ENCODE data around the gene RFNG. TPM values are rescaled to one million over a fixed set of nuclear protein-coding genes. Genes with fewer than 3 reads are reported as not detected.
A peak's percentile ranks its signal among the peaks of the same experiment; 100 is the strongest.

The RFNG gene
- total and polyA plus RNA-seq, 8 donors, result 29.3 to 52.7 (median 45.5) TPM

DNA sequence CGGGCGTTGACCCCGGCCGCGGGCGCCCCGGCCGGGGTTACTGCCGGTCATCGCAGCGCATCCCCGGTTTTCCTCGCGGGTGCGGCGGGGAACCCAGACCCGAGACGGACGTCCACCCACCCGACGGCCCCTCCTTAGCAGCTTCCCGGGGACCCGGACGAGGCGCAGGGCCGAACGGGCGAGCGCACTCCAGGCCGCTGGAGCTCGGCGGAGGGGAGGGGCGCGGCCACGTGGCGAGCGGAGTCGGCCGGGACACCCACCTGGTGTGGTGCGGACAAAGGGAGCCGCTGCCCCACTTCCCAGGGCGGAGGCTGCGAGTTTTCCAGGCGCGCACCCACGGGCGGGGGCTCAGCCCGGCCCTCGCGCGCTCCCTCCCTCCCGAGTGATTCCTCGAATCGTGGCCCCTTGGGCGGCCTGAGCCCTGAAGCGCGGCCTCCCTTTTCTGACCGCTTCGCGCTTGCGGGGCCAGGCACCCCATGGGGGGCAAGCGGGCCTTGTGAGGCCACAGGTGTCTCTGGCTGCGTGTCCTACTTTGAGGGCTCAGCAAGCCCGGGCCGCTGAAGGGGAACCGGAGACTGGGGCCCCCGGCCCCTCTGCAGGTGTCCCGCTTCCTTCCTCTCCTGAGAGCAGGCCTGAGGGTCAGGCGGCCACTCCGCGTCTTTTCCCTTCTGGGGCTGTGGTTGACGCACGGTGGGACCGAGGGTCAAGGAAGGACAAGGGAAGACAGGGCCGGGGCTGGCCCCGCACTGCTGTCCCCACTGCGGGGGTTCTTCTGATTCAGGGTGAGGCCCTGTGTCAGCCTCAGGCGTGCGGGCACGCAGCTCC is 47.5 kb upstream of the RFNG start:
- Histone ChIP-seq H3K4me3 (peak overlapping the region; percentile 80 to 90), H3K27me3 (no peaks in the 10 kb centered on the region), H3K36me3 (peaks cover 0 to 21% of the 10 kb centered on the region in 2 donors), H3K9me3 (no peaks in the 10 kb centered on the region), H3K27ac (peak overlapping the region; percentile 91 to 92), H3K4me1 (peaks cover 24 to 68% of the 10 kb centered on the region in 2 donors)
- ATAC-seq (peak; percentile 3), DNase-seq (no peak)
- TF ChIP-seq, protein P1, sequence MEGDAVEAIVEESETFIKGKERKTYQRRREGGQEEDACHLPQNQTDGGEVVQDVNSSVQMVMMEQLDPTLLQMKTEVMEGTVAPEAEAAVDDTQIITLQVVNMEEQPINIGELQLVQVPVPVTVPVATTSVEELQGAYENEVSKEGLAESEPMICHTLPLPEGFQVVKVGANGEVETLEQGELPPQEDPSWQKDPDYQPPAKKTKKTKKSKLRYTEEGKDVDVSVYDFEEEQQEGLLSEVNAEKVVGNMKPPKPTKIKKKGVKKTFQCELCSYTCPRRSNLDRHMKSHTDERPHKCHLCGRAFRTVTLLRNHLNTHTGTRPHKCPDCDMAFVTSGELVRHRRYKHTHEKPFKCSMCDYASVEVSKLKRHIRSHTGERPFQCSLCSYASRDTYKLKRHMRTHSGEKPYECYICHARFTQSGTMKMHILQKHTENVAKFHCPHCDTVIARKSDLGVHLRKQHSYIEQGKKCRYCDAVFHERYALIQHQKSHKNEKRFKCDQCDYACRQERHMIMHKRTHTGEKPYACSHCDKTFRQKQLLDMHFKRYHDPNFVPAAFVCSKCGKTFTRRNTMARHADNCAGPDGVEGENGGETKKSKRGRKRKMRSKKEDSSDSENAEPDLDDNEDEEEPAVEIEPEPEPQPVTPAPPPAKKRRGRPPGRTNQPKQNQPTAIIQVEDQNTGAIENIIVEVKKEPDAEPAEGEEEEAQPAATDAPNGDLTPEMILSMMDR (IDR thresholded peaks at IDR 0.05), result no peak
- intact Hi-C loops (cut with DNase I), result no loop called here

DNA sequence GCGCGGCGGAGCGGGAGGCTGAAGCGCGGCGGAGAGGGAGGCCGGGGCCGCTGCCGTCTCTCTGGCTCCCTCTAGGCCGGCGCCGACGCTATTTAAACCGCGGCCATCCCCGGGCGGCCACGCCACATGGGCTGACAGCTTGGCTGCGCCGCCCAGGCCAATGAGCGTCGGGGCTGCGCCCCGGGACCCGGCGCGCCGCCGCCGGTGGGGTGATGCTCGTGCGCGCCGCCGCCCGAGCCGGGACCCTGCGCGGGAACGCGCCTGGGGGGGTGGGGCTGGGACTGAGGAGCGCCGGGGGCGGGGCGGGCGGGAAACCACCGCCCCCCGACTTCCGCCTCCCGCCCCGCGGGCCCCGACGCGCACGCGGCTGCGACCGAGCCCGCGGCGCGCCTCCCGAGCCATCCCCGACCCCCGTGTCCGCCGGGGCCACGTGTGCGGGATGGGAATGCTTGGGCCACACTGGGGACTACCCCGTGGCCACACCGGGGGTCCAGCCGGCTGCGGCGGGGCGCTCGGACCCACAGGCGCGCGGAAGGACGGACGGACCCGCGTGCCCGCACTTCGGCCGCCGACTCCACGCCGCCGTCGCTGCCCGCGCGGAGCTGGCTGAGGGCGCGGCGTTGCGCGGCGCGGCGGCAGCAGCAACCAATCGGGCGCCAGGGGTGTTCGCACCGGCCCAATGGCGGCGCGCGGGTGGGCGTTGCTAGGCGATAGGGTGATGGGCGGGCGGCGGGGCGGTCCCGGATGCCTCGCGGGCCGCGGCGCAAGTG is 46.7 kb upstream of the RFNG start, which contains the start of gene FASN:
TSS of gene FASN (minus strand) at position 68 of the 770 bp plus-strand sequence. CDS start 1,791 bp downstream, outside the sequence.
- peak; percentile 79 for ATAC-seq
- Histone ChIP-seq H3K36me3 (peaks cover 1 to 29% of the 10 kb centered on the region in 2 donors), H3K4me3 (peak within 1 kb of the TSS; percentile 80 to 90), H3K27ac (peak within 1 kb of the TSS; percentile 91 to 92), H3K4me1 (peaks cover 18 to 60% of the 10 kb centered on the region in 2 donors), H3K9me3 (no peaks in the 10 kb centered on the region), H3K27me3 (no peaks in the 10 kb centered on the region)
- intact Hi-C loops (cut with DNase I), result no loop called here
- DNase-seq, result peak; percentile 92 to 97 (median 96)
- TF ChIP-seq, protein P1 (IDR thresholded peaks at IDR 0.05), result no peak

DNA sequence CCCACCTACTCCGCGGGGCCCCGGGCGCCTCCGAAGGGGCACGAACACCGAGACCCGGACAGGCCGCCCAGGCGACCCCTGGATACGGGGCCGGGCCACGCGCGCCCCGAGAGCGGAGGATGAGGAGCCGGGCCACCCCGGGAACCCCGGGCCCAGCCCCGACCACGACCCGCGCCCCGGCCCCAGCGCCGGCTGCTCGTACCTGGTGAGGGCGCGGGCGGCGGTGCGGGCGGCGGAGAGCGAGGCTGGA is 46.2 kb upstream of the RFNG start:
- H3K27me3 ChIP-seq, result no peaks in the 10 kb centered on the region
- peaks cover 6 to 34% of the 10 kb centered on the region in 2 donors for H3K36me3 ChIP-seq
- H3K27ac ChIP-seq, result peak overlapping the region; percentile 91 to 92
- no peak for ATAC-seq
- intact Hi-C loops (cut with DNase I), result no loop called here
- no peaks in the 10 kb centered on the region for H3K9me3 ChIP-seq
- H3K4me1 ChIP-seq, result peaks cover 18 to 55% of the 10 kb centered on the region in 2 donors
- TF ChIP-seq, protein P1 (IDR thresholded peaks at IDR 0.05), result peak in 1 of 2 donors; percentile 21
- H3K4me3 ChIP-seq, result peak overlapping the region; percentile 80 to 90
- DNase-seq, result no peak

DNA sequence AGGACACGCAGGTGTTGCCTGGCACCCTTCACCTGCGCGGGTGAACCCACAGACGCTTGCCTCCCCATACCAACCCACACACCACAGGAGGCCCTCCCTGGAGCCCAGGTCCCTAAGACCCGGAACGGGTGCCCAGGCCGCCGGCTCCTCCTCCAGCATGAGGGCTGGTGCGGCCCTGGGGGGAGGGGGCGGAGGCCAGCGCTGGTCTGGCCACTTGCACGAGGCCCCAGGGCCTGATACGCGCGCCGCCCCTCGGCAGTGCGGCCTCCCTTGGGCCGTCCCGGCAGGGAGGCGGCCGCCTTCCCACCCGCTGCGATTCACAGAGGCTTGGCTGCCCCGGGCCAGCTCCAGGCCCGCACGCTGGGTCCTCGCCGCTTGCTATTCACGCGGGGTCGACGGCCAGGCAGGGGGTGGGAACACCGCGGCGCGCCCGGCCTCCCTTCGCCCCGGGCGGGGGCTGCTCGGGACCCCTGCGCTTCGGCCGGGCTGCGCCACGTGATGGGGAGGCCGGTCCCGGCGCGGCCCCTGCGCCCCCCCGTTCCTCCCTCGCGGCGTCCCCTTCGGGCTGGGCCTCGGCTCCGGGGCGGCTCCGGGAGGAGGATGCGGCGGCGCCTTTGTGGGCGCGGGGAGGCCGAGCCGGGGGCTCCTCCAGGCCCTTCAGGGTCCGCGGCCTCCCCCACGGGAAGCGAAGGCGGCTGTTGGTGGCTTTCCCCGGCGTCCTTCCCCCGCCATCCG is 45.7 kb upstream of the RFNG start:
- intact Hi-C loops (cut with DNase I), result no loop called here
- Histone ChIP-seq H3K4me1 (peaks cover 18 to 53% of the 10 kb centered on the region in 2 donors), H3K27ac (peak overlapping the region; percentile 91 to 92), H3K4me3 (peak overlapping the region; percentile 80 to 90), H3K9me3 (no peaks in the 10 kb centered on the region), H3K27me3 (no peaks in the 10 kb centered on the region), H3K36me3 (peaks cover 8 to 39% of the 10 kb centered on the region in 2 donors)
- DNase-seq (peak in 2 of 4 donors; percentile 33 to 50), ATAC-seq (peak; percentile 14)
- TF ChIP-seq, protein P1 (IDR thresholded peaks at IDR 0.05), result no peak
